Fibroblast of villous mesenchyme (primary cell): Measurements from ENCODE around the gene DUSP19. TPM values are rescaled to one million over a fixed set of nuclear protein-coding genes. Genes with fewer than 3 reads are reported as not detected.

Source experiments
- DNase-seq: peaks from one replicate; pipeline ENCODE4 v3.0.0-alpha.2; 2010; ENCODE audit warnings: low read depth
- H3K4me3 ChIP-seq: 2 replicates; pipeline ENCODE4 v1.5.1; 2011; ENCODE audit warnings: low read depth, mild to moderate bottlenecking, low read length
- total RNA-seq: library from RNA; depleted of rRNA; stranded (reverse); fragments of >200 nt; gene quantifications from 2 replicates; pipeline ENCODE4 v1.2.3, GENCODE V29; 2012
- TF ChIP-seq, protein P1 (sequence below): IDR thresholded peaks from 2 replicates; pipeline ENCODE4 v1.5.1; 2012; ENCODE audit warnings: low read depth, mild to moderate bottlenecking, low read length; ENCODE audit not compliant: insufficient read depth

Gene DUSP19
- total RNA-seq, 1 donor = 5.6 TPM

DNA sequence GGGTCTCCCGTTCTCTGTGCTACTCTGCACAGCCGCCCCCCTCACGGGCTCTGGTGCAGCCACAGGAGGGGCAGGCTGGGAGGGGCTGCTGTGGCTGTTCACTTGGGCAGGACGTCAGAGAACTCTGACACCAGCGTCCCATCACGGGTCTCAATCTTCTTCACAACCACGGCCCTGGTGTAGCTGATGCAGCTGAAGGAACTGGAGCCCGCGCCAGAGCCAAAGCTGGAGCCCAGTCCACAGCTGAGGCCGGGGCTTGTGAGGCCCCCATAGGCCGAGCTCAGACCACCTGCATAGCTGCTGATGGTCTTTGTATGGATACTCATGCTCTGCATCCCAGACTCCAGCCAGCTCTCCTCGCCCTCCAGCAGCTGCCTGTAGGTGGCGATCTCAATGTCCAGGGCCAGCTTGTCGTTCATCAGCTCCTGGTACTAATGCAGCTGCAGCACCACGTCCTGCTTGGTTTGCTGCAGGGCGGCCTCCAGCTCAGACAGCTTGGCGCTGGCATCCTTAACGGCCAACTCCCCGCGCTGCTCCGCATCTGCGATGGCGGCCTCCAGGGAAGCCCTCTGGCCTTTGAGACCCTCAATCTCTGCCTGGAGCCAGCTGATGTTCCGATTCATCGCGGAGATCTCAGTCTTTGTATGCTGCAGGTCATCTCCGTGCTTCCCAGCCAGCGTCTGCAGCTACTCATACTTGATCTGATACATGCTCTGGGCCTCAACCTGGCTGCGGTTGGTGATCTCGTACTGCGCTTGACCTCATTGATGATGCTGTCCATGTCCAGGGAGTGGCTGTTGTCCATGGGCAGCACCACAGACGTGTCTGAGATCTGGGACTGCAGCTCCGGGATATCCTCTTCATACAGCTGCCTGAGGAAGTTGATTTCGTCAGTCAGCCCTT lies 7.4 kb upstream of the DUSP19 start:
- peak; percentile 53 for DNase-seq
- no peak overlapping the region for H3K4me3 ChIP-seq
- TF ChIP-seq, protein P1, sequence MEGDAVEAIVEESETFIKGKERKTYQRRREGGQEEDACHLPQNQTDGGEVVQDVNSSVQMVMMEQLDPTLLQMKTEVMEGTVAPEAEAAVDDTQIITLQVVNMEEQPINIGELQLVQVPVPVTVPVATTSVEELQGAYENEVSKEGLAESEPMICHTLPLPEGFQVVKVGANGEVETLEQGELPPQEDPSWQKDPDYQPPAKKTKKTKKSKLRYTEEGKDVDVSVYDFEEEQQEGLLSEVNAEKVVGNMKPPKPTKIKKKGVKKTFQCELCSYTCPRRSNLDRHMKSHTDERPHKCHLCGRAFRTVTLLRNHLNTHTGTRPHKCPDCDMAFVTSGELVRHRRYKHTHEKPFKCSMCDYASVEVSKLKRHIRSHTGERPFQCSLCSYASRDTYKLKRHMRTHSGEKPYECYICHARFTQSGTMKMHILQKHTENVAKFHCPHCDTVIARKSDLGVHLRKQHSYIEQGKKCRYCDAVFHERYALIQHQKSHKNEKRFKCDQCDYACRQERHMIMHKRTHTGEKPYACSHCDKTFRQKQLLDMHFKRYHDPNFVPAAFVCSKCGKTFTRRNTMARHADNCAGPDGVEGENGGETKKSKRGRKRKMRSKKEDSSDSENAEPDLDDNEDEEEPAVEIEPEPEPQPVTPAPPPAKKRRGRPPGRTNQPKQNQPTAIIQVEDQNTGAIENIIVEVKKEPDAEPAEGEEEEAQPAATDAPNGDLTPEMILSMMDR = peak; percentile 66

DNA sequence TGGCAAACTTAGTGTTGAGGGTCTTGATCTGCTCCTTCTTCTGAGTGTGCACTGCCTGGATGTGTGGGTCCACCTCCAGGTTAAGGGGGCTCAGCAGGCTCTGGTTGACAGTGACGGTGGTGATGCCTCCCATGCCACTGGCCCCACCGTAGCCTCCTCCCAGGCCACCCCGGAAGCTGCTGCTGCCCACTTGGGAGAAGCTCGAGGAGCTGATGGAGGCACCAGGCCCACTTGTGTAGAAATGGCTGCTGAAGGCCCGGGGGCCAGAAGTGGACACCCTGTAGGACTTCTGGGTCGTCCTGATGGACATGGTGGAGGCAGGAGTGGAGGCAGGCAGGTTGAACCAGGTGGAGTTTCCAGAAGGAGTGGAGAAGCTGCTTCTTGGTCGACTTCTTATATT lies 6.4 kb upstream of the DUSP19 start:
- no peak for DNase-seq
- TF ChIP-seq, protein P1 = no peak
- no peak overlapping the region for H3K4me3 ChIP-seq

DNA sequence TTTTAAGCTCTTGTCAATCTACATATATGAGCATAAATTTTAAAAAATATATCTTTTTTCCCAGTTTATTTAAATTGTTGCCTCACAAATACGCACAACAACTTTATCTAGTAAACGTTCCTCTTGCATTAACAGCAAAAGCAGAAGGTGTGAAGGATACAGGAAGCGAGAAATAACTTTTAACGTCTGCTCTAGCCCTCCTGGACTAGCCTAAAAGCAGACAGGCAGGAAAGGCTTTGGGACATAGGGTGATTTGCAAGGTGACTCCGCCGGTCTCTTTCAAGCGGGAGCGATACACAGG lies 434 bp upstream of the DUSP19 start:
- TF ChIP-seq, protein P1 = no peak
- DNase-seq = no peak
- peak overlapping the region; percentile 87 for H3K4me3 ChIP-seq

DNA sequence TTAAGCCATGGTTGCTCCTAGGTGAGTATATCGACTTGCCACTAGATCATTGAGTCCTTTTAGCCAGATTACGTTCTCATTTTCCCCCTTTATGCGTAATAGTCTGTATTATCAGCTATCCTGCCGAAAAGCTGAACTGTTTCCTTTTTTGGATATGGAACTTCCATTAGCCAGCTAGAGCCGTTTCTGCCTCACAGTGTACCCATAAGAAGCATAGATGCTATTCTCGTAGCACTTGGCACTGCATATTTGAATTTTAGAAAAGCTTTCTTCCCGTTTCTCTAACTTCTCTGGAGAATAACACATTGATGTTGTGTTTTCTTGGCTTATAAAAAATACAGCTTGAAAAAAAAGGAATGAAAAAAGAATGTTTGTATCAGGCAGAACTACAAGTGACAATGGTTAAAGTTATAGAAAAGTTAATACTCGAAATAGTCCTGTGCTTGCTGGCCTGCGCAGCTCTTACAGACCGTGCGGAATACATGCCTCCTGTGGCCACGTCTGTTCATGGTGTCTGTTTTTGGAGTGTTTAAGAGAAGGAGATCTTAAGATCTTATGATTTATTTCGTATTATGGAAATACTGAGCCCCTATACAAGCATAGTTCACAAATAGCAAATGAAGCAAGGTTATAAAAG lies 710 bp downstream of the DUSP19 start:
- TF ChIP-seq, protein P1 = no peak
- H3K4me3 ChIP-seq = peak overlapping the region; percentile 87
- peak; percentile 15 for DNase-seq

DNA sequence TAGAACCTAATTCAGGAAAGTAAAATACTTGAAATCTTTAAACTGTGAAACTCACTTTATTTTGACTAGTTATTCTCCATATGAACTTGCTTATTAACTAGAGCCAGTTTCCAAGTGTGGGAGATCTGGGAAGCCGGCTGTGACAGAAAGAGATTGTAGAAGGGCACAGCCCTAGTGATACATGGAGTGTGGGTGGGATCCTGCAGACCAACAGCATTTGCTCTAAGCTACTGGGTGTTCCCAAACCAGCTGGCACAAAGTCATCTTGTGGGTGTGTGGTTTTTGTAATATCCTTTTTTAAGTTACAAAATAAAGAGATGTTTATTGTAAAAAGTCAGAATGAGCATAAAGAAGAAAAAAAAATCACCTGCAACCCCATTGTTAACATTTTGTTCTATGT lies 3.4 kb downstream of the DUSP19 start:
- TF ChIP-seq, protein P1 = no peak
- no peak overlapping the region for H3K4me3 ChIP-seq
- DNase-seq = no peak

DNA sequence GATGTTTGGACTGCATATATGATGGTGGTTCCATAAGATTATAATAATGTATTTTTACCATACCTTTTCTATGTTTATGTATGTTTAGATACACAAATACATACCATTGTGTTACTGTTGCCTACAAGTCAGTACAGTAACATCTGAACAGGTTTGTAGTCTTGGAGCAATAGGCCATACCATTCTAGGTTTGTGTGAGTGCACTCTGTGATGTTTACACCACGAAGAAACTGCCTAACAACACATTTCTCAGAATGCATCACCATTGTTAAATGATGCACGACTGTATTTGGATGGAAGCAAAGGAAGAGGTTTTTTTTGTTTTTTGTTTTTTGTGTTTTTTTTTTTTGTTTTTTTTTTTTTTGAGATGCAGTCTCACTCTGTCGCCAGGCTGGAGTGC lies 9.5 kb downstream of the DUSP19 start:
- DNase-seq = no peak
- TF ChIP-seq, protein P1 = no peak
- H3K4me3 ChIP-seq = no peak overlapping the region
